K562 (cell line): ENCODE data around the gene MB21D2. TPM values are rescaled to one million over a fixed set of nuclear protein-coding genes. Genes with fewer than 3 reads are reported as not detected.

Experiments used
- ATAC-seq: fragments of 200-7000 bp; cut with Tn5 transposase; 3 replicates; pipeline ENCODE4 v1.9.1; 2020; ENCODE audit warnings: moderate library complexity
- BruUV-seq: library from RNA; stranded (reverse); fragments of 400-500 nt; replicated peaks from 2 replicates; lab custom pipeline; 2021; lab: Mats Ljungman, UMichigan
- CTCF ChIA-PET: fragments of 300-600 bp; formaldehyde crosslinking; extraction: SDS; loops from one replicate; lab custom pipeline; 2021; ENCODE audit warnings: low intra/inter-chr PET ratio; lab: Yijun Ruan, JAX
- POLR2A ChIA-PET: fragments of 300-600, 350-650 bp; sonication (Branson Sonifier 250); formaldehyde crosslinking; extraction: SDS; loops from one replicate; lab custom pipeline; 2021; ENCODE audit warnings: antibody characterized with exemption, inconsistent platforms; lab: Yijun Ruan, JAX
- DNase-seq, 4 experiments: peaks; one replicate each; pipeline versions ENCODE4 v3.0.0 to v3.0.0-alpha.2; 2011 to 2018; ENCODE audit warnings: low spot score in 3 of 4, mixed read lengths in 3 of 4; ENCODE audit errors: extremely low read depth in 1 of 4
- FAIRE-seq: peaks from 2 replicates; lab custom pipeline; 2011; peaks lifted over from hg19 to GRCh38; lab: Jason Lieb, UNC
- H2AFZ ChIP-seq: 2 replicates; pipeline ENCODE4 v1.6.0; 2011; ENCODE audit warnings: low read depth, low read length, control low read depth, inconsistent platforms
- H3K27ac ChIP-seq: fragments of 200-600 bp; 3 replicates; pipeline ENCODE4 v1.8.0; 2011; ENCODE audit warnings: low read depth, mild to moderate bottlenecking, control low read depth, inconsistent platforms, low read length, moderate library complexity, mixed read lengths; ENCODE audit errors: extremely low read depth
- H3K27me3 ChIP-seq, 2 experiments: fragments of 300-600 bp in 1 of 2; 2 replicates in 1 of 2; 3 replicates in 1 of 2; pipeline versions ENCODE4 v1.6.0 to v1.8.0; 2011; ENCODE audit warnings: inconsistent platforms in 2 of 2, low read length in 2 of 2, mild to moderate bottlenecking in 1 of 2, mixed read lengths in 1 of 2, moderate library complexity in 1 of 2; ENCODE audit not compliant: control insufficient read depth in 2 of 2, insufficient read depth in 2 of 2
- H3K36me3 ChIP-seq: fragments of 300-600 bp; 3 replicates; pipeline ENCODE4 v1.8.0; 2011; ENCODE audit warnings: mild to moderate bottlenecking, low read length, inconsistent platforms; ENCODE audit not compliant: control insufficient read depth, insufficient read depth
- H3K4me1 ChIP-seq, 2 experiments: fragments of 200-600 bp in 1 of 2; replicated peaks in 1 of 2; 2 replicates in 1 of 2; 3 replicates in 1 of 2; pipeline versions ENCODE4 v1.5.1 to v1.8.0; 2011; ENCODE audit warnings: inconsistent platforms in 2 of 2, low read length in 2 of 2, mild to moderate bottlenecking in 1 of 2, mixed read lengths in 1 of 2, moderate library complexity in 1 of 2; ENCODE audit not compliant: control insufficient read depth in 2 of 2, insufficient read depth in 2 of 2
- H3K4me2 ChIP-seq: 2 replicates; pipeline ENCODE4 v1.6.1; 2011; ENCODE audit warnings: low read length, control low read depth, inconsistent platforms, mixed read lengths; ENCODE audit not compliant: insufficient read depth
- H3K4me3 ChIP-seq: fragments of 200-600 bp; sonication (generic), shearing (Covaris generic); 2 replicates; pipeline ENCODE4 v1.5.1; 2016; ENCODE audit warnings: control low read depth, inconsistent platforms
- H3K79me2 ChIP-seq: fragments of 200-600 bp; 3 replicates; pipeline ENCODE4 v1.8.0; 2011; ENCODE audit warnings: low read length, inconsistent platforms; ENCODE audit not compliant: control insufficient read depth, insufficient read depth
- H3K9ac ChIP-seq, 2 experiments: 2 replicates each; pipeline versions ENCODE4 v1.6.0 to v1.6.1; 2011; ENCODE audit warnings: low read depth in 2 of 2, low read length in 2 of 2, control low read depth in 1 of 2, inconsistent platforms in 1 of 2, mild to moderate bottlenecking in 1 of 2, mixed read lengths in 1 of 2; ENCODE audit not compliant: insufficient read depth in 1 of 2
- H3K9me1 ChIP-seq: one replicate; pipeline ENCODE4 v1.6.0; 2011; ENCODE audit warnings: inconsistent platforms, mild to moderate bottlenecking, low read length, moderate library complexity; ENCODE audit not compliant: control insufficient read depth, insufficient read depth
- H3K9me3 ChIP-seq: replicated peaks from 2 replicates; pipeline ENCODE4 v1.5.1; 2011; ENCODE audit warnings: low read depth, low read length, inconsistent platforms; ENCODE audit not compliant: control insufficient read depth, insufficient read depth
- H4K20me1 ChIP-seq: replicated peaks from 2 replicates; pipeline ENCODE4 v1.6.1; 2011; ENCODE audit warnings: low read length, inconsistent platforms, mixed read lengths; ENCODE audit not compliant: control insufficient read depth, insufficient read depth
- ATF7 ChIP-seq: fragments of 450-650 bp; IDR thresholded peaks from 2 replicates; pipeline ENCODE4 v1.7.1; 2014; ENCODE audit warnings: mild to moderate bottlenecking, moderate library complexity
- BCOR ChIP-seq: fragments of 450-650 bp; IDR thresholded peaks from 2 replicates; pipeline ENCODE4 v1.6.1; 2016
- CBX2 ChIP-seq: fragments of 200-600 bp; sonication (generic); IDR thresholded peaks from one replicate; pipeline ENCODE4 v1.6.1; 2012; ENCODE audit warnings: mild to moderate bottlenecking, low read length, inconsistent platforms; ENCODE audit not compliant: insufficient read depth, poor library complexity, severe bottlenecking
- CCAR2 ChIP-seq: fragments of 200-400 bp; formaldehyde crosslinking; IDR thresholded peaks from 2 replicates; pipeline ENCODE4 v1.6.1; 2017; ENCODE audit warnings: mild to moderate bottlenecking, low read depth, low read length
- E2F8 ChIP-seq: fragments of 450-650 bp; IDR thresholded peaks from 2 replicates; pipeline ENCODE4 v1.7.1; 2018; ENCODE audit warnings: mild to moderate bottlenecking, low read depth; ENCODE audit not compliant: partially characterized antibody
- IRF9 ChIP-seq: fragments of 450-650 bp; IDR thresholded peaks from 2 replicates; pipeline ENCODE4 v1.6.1; 2016; ENCODE audit warnings: missing biosample characterization, missing genetic modification characterization
- MBD2 ChIP-seq: sonication (generic); IDR thresholded peaks from 2 replicates; pipeline ENCODE4 v1.6.1; 2016; ENCODE audit warnings: low read depth, borderline replicate concordance
- RUNX1 ChIP-seq: sonication (generic); IDR thresholded peaks from 2 replicates; pipeline ENCODE4 v1.6.1; 2016; ENCODE audit warnings: antibody characterized with exemption, low read depth
- ZNF217 ChIP-seq: sonication (generic); formaldehyde crosslinking; IDR thresholded peaks from 2 replicates; pipeline ENCODE4 v1.8.0; 2022; ENCODE audit warnings: mild to moderate bottlenecking, missing genetic modification reagents
- ZNF584 ChIP-seq: fragments of 200-800 bp; sonication (Bioruptor generic); IDR thresholded peaks from 2 replicates; pipeline ENCODE4 v1.6.1; 2016; ENCODE audit warnings: low read depth, mild to moderate bottlenecking, missing genetic modification characterization, missing compliant biosample characterization
- WGBS: fragments of 100-300 bp; shearing (Covaris generic); methylation state at CpG from one replicate; pipeline ENCODE4 v1.1.6; 2016; ENCODE audit warnings: low coverage, mixed read lengths; ENCODE audit not compliant: insufficient coverage; ENCODE audit errors: missing lambda C conversion rate; 5-methylcytosine and 5-hydroxymethylcytosine counted together
- in situ Hi-C: fragments of 300-500 bp; cut with MboI; formaldehyde crosslinking; loops from 4 replicates; pipeline ENCODE4 v1.15.0; 2018; ENCODE audit warnings: inconsistent platforms, mixed read lengths
- intact Hi-C: fragments of 100-400 bp; cut with micrococcal nuclease; formaldehyde crosslinking; loops from 2 replicates; pipeline ENCODE4 v1.14.2; 2022
- polyA plus RNA-seq, 8 experiments: library from polyadenylated mRNA; depleted of rRNA in 4 of 8; stranded (reverse) in 5 of 8; unstranded in 3 of 8; fragments of >200 nt; fragmentation: Nextera tagmentation in 2 of 8; fragmentation: Illumina TruSeq in 1 of 8; extraction: Ambion mirVana in 2 of 8; extraction: Trizol in 1 of 8; gene quantifications; 2 replicates each; pipeline versions ENCODE4 v1.2.1 to v1.2.3, GENCODE V29; 2011 to 2014; ENCODE audit warnings: inconsistent platforms in 1 of 8, missing spikeins in 1 of 8
- total RNA-seq, 7 experiments: library from RNA; depleted of rRNA in 6 of 7; stranded (reverse); fragments of >200 nt in 6 of 7; fragmentation: Illumina TruSeq in 2 of 7; extraction: Trizol in 2 of 7; gene quantifications; 2 replicates each; pipeline versions ENCODE4 v1.2.1 to v1.2.3, GENCODE V29; 2011 to 2021; ENCODE audit warnings: low replicate concordance in 1 of 7

The MB21D2 gene
- total and polyA plus RNA-seq, 9 of the 15 experiments (the other 6 are each of a cell fraction or from before 2014, with no cell fraction given): 0.01 TPM; not detected in 8

- H3K4me1 ChIP-seq: peaks cover 0 to 3% of the 10 kb centered on the region in 2 experiments; a peak in 2 of 5 replicates
- CTCF ChIA-PET: no interaction called here
- H3K79me2 ChIP-seq: no peaks in the 10 kb centered on the region
- POLR2A ChIA-PET: no interaction called here
- H3K4me2 ChIP-seq: no peak overlapping the region
- no peak overlapping the region for H2AFZ ChIP-seq
- no peaks in the 10 kb centered on the region for H3K9me1 ChIP-seq
- H3K9ac ChIP-seq: no peak overlapping the region
- no peak for FAIRE-seq
- intact Hi-C loops: no loop called here
- DNase-seq: no peak
- H3K27me3 ChIP-seq: peaks cover 14 to 20% of the 10 kb centered on the region in 2 experiments; a peak in 4 of 5 replicates
- no peak overlapping the region for H3K4me3 ChIP-seq
- no peak overlapping the region for H3K27ac ChIP-seq
- WGBS: 6% methylated on average over 3 of the region's 4 CpGs
- TF ChIP-seq MBD2 (no peak), BCOR (no peak), ZNF217 (no peak), RUNX1 (no peak), ATF7 (no peak), IRF9 (tag) (no peak), ZNF584 (CRISPR knock-in tag) (no peak), CCAR2 (no peak), CBX2 (no peak), E2F8 (no peak)
- TF ChIP-seq, all 486 proteins: peak for 0
- Histone ChIP-seq H4K20me1 (no peaks in the 10 kb centered on the region), H3K36me3 (no peaks in the 10 kb centered on the region), H3K9me3 (no peaks in the 10 kb centered on the region)
- ATAC-seq: no peak
- in situ Hi-C loops: no loop called here
- no TSS peak for BruUV-seq
Observed at GRCh38 chr3:192913540-192913939, 4.1 kb downstream of the MB21D2 start.
